Lower leg skin (tissue), 4 donors: ENCODE data around the gene FBXO39. TPM values are rescaled to one million over a fixed set of nuclear protein-coding genes. Genes with fewer than 3 reads are reported as not detected.

Experiments used
- DNase-seq, 2 donors: peaks; one replicate each; pipeline ENCODE4 v3.0.0-alpha.2; 2019; ENCODE audit warnings: low spot score in 2 of 2
- H3K4me3 ChIP-seq: fragments of 200-600 bp; sonication (generic); 2 replicates; pipeline ENCODE4 v1.5.1; 2017; ENCODE audit warnings: mild to moderate bottlenecking, low read depth; ENCODE audit not compliant: poor library complexity, severe bottlenecking
- CTCF ChIP-seq, 3 donors: fragments of 450-650 bp; IDR thresholded peaks; one replicate each; pipeline ENCODE4 v1.5.1; 2016; ENCODE audit warnings: antibody characterized with exemption in 3 of 3, mild to moderate bottlenecking in 3 of 3, moderate library complexity in 2 of 3
- POLR2A ChIP-seq, 2 donors: fragments of 450-650 bp; IDR thresholded peaks; one replicate each; pipeline ENCODE4 v1.6.1; 2016 to 2017; ENCODE audit warnings: antibody characterized with exemption in 2 of 2, mild to moderate bottlenecking in 1 of 2, moderate library complexity in 1 of 2
- WGBS, 2 donors: methylation state at CpG; one replicate each; pipeline ENCODE4 v1.1.5; 2018; 5-methylcytosine and 5-hydroxymethylcytosine counted together
- intact Hi-C: fragments of 100-400 bp; cut with DNase I; formaldehyde crosslinking; loops from one replicate; pipeline ENCODE4 v1.15.0; 2023; ENCODE audit warnings: low total_unique reads
- total RNA-seq, 4 donors: library from RNA; depleted of rRNA; stranded (reverse); fragments of >200 nt; gene quantifications; one replicate each; pipeline ENCODE4 v1.1.0, GENCODE V29; 2016

Gene FBXO39
- total RNA-seq, 4 donors from 2014 or later = 0.42 to 0.97 (median 0.71) TPM

- intact Hi-C loops = no loop called here
- no peak for TF ChIP-seq POLR2A (IDR thresholded peaks at IDR 0.05)
These were observed 47.0 kb downstream of the FBXO39 start for GRCh38 chr17:6823011-6823442.

GRCh38 chr17:6830383-6830986 is 54.5 kb downstream of the FBXO39 start:
- intact Hi-C loops = loop anchor here (10.0 kb wide), 1 partner anchor 156 kb away; no protein-coding TSS in a partner anchor
- no peak overlapping the region for H3K4me3 ChIP-seq
- TF ChIP-seq POLR2A (IDR thresholded peaks at IDR 0.05) = no peak
- no peak for TF ChIP-seq CTCF (IDR thresholded peaks at IDR 0.05)
- 51 to 57% methylated on average over 7 of the region's 7 CpGs for whole genome bisulfite sequencing, 2 donors
- DNase-seq = no peak

More at GRCh38 chr17:6823011-6823442, 47.0 kb downstream of the FBXO39 start:
- no peak for DNase-seq
- no peak overlapping the region for H3K4me3 ChIP-seq

- no peak for TF ChIP-seq POLR2A (IDR thresholded peaks at IDR 0.05)
- no peak for TF ChIP-seq CTCF (IDR thresholded peaks at IDR 0.05)
- peak; percentile 79 to 93 for DNase-seq
- WGBS, 2 donors = 2% methylated on average over 35 of the region's 35 CpGs
- no peak within 1 kb of the TSS for H3K4me3 ChIP-seq
- intact Hi-C loops = loop anchor here (10.0 kb wide), 1 partner anchor 157 kb away; no protein-coding TSS in a partner anchor
These were observed 55.7 kb downstream of the FBXO39 start, which contains the start of gene TEKT1 for GRCh38 chr17:6831661-6832263. TEKT1 (minus strand) TSS chr17:6831729; CDS start chr17:6830376, 1,353 bp downstream.

Other genes starting within 250 kb of the FBXO39 start
- gene PITPNM3, start 219.7 kb upstream of the FBXO39 start, total RNA-seq = 10 to 100 TPM; 11.9 to 19.5 (median 16.3) TPM
- gene KIAA0753, start 135.5 kb upstream of the FBXO39 start, total RNA-seq = 10 to 100 TPM in 3 of 4 donors, 1 to 10 TPM in 1; 8.1 to 19.6 (median 13.8) TPM
- 100 to 1,000 TPM in 2 of 4 donors, 10 to 100 TPM in 2; 56.9 to 149 (median 98.0) TPM for gene TXNDC17, start 135.2 kb upstream of the FBXO39 start, total RNA-seq
- 10 to 100 TPM in 2 of 4 donors, 1 to 10 TPM in 2; 2.4 to 16.5 (median 9.8) TPM for gene MED31, start 124.6 kb upstream of the FBXO39 start, total RNA-seq
- gene C17orf100, start 124.5 kb upstream of the FBXO39 start, total RNA-seq = 1 to 10 TPM in 2 of 4 donors, under 1 TPM in 2; 0.81 to 3.3 (median 1.6) TPM
- gene SLC13A5, start 62.8 kb upstream of the FBXO39 start, total RNA-seq = not detected
- gene XAF1, start 20.2 kb upstream of the FBXO39 start, total RNA-seq = 10 to 100 TPM in 1 of 4 donors, 1 to 10 TPM in 3; 5.3 to 10.2 (median 6.6) TPM
- not detected for gene TEKT1, start 55.5 kb downstream of the FBXO39 start, total RNA-seq
- 10 to 100 TPM; 17.1 to 32.5 (median 21.9) TPM for gene ALOX12, start 219.8 kb downstream of the FBXO39 start, total RNA-seq
- 100 to 1,000 TPM; 187 to 231 (median 220) TPM for gene RNASEK, start 236.4 kb downstream of the FBXO39 start, total RNA-seq
- 1 to 10 TPM in 3 of 4 donors, under 1 TPM in 1; 0.72 to 5.1 (median 2.1) TPM for gene BCL6B, start 246.8 kb downstream of the FBXO39 start, total RNA-seq